Neuronal stem cell (in vitro differentiated cells): ENCODE results near the gene GRK6.

Experiments
- DNase-seq: peaks from one replicate; pipeline ENCODE4 v3.0.0-alpha.2; 2013; ENCODE audit warnings: low spot score
- H2AFZ ChIP-seq: one replicate; pipeline ENCODE4 v1.6.1; 2013; ENCODE audit warnings: mild to moderate bottlenecking, low read length, inconsistent platforms
- H2AK5ac ChIP-seq: 2 replicates; pipeline ENCODE4 v1.6.1; 2013; ENCODE audit warnings: low read depth, mild to moderate bottlenecking, inconsistent platforms, low read length, moderate library complexity, mixed read lengths
- H2BK120ac ChIP-seq: 2 replicates; pipeline ENCODE4 v1.6.1; 2013; ENCODE audit warnings: low read depth, mild to moderate bottlenecking, inconsistent platforms, low read length, moderate library complexity, mixed read lengths
- H2BK12ac ChIP-seq: one replicate; pipeline ENCODE4 v1.6.1; 2013; ENCODE audit warnings: low read length, inconsistent platforms
- H2BK15ac ChIP-seq: 2 replicates; pipeline ENCODE4 v1.6.1; 2013; ENCODE audit warnings: mild to moderate bottlenecking, low read length, inconsistent platforms, mixed read lengths
- H2BK5ac ChIP-seq: one replicate; pipeline ENCODE4 v1.6.1; 2013; ENCODE audit warnings: inconsistent platforms, mild to moderate bottlenecking, low read length, moderate library complexity
- H3K14ac ChIP-seq: one replicate; pipeline ENCODE4 v1.6.1; 2013; ENCODE audit warnings: low read length, inconsistent platforms
- H3K18ac ChIP-seq: 2 replicates; pipeline ENCODE4 v1.6.1; 2013; ENCODE audit warnings: low read length, inconsistent platforms
- H3K23ac ChIP-seq: 2 replicates; pipeline ENCODE4 v1.6.1; 2013; ENCODE audit warnings: low read depth, mild to moderate bottlenecking, mixed read lengths, low read length, inconsistent platforms; ENCODE audit not compliant: poor library complexity
- H3K27ac ChIP-seq: replicated peaks from 3 replicates; pipeline ENCODE4 v1.5.1; 2013; ENCODE audit warnings: low read length, inconsistent platforms
- H3K27me3 ChIP-seq, 3 experiments: 2 replicates each; pipeline ENCODE4 v1.6.1; 2013; ENCODE audit warnings: low read length in 3 of 3, mild to moderate bottlenecking in 2 of 3, inconsistent platforms in 1 of 3, low read depth in 1 of 3, mixed read lengths in 1 of 3, moderate library complexity in 1 of 3; ENCODE audit not compliant: control insufficient read depth in 3 of 3, insufficient read depth in 3 of 3
- H3K36me3 ChIP-seq, 2 donors: replicated peaks in 1 of 2; 2 replicates each; pipeline ENCODE4 v1.6.1; 2013; ENCODE audit warnings: low read length in 2 of 2; ENCODE audit not compliant: control insufficient read depth in 2 of 2, insufficient read depth in 2 of 2
- H3K4ac ChIP-seq: 2 replicates; pipeline ENCODE4 v1.6.1; 2013; ENCODE audit warnings: inconsistent platforms, mild to moderate bottlenecking, low read length, moderate library complexity
- H3K4me1 ChIP-seq, 2 donors: 1 replicate in 1 of 2; 2 replicates in 1 of 2; pipeline ENCODE4 v1.6.1; 2013; ENCODE audit warnings: low read length in 2 of 2, low read depth in 1 of 2; ENCODE audit not compliant: control insufficient read depth in 2 of 2, insufficient read depth in 1 of 2
- H3K4me2 ChIP-seq: one replicate; pipeline ENCODE4 v1.6.1; 2013; ENCODE audit warnings: mild to moderate bottlenecking, low read length, inconsistent platforms; ENCODE audit not compliant: insufficient read depth, poor library complexity, severe bottlenecking
- H3K4me3 ChIP-seq, 2 donors: 2 replicates each; pipeline ENCODE4 v1.5.1; 2013; ENCODE audit warnings: low read length in 2 of 2, mild to moderate bottlenecking in 2 of 2, inconsistent platforms in 1 of 2, moderate library complexity in 1 of 2
- H3K79me1 ChIP-seq: one replicate; pipeline ENCODE4 v1.6.1; 2013; ENCODE audit warnings: low read depth, mild to moderate bottlenecking, inconsistent platforms, low read length, moderate library complexity
- H3K9ac ChIP-seq: one replicate; pipeline ENCODE4 v1.6.1; 2013; ENCODE audit warnings: mild to moderate bottlenecking, low read depth, low read length, inconsistent platforms; ENCODE audit not compliant: poor library complexity
- H3K9me3 ChIP-seq, 2 donors: replicated peaks in 1 of 2; 2 replicates each; pipeline versions ENCODE3 to v1.6.1; 2013; ENCODE audit warnings: low read length in 2 of 2, mild to moderate bottlenecking in 2 of 2, inconsistent platforms in 1 of 2, low read depth in 1 of 2, mixed read lengths in 1 of 2, moderate library complexity in 1 of 2; ENCODE audit not compliant: control insufficient read depth in 2 of 2, insufficient read depth in 1 of 2
- H4K8ac ChIP-seq: one replicate; pipeline ENCODE4 v1.6.1; 2013; ENCODE audit warnings: low read depth, mild to moderate bottlenecking, inconsistent platforms, low read length, moderate library complexity
- H4K91ac ChIP-seq: one replicate; pipeline ENCODE4 v1.6.1; 2013; ENCODE audit warnings: low read length, low read depth, mild to moderate bottlenecking, inconsistent platforms; ENCODE audit not compliant: poor library complexity
- WGBS, 2 donors: extraction: QIAGEN DNeasy Blood & Tissue Kit; methylation state at CpG; one replicate each; pipeline ENCODE4 v1.1.7; 2013; ENCODE audit warnings: missing lambda C conversion rate in 2 of 2, mixed read lengths in 1 of 2; ENCODE audit not compliant: insufficient read length in 2 of 2, insufficient replicate concordance in 1 of 2; ENCODE audit errors: extremely low coverage in 2 of 2; 5-methylcytosine and 5-hydroxymethylcytosine counted together

The GRK6 gene

DNA sequence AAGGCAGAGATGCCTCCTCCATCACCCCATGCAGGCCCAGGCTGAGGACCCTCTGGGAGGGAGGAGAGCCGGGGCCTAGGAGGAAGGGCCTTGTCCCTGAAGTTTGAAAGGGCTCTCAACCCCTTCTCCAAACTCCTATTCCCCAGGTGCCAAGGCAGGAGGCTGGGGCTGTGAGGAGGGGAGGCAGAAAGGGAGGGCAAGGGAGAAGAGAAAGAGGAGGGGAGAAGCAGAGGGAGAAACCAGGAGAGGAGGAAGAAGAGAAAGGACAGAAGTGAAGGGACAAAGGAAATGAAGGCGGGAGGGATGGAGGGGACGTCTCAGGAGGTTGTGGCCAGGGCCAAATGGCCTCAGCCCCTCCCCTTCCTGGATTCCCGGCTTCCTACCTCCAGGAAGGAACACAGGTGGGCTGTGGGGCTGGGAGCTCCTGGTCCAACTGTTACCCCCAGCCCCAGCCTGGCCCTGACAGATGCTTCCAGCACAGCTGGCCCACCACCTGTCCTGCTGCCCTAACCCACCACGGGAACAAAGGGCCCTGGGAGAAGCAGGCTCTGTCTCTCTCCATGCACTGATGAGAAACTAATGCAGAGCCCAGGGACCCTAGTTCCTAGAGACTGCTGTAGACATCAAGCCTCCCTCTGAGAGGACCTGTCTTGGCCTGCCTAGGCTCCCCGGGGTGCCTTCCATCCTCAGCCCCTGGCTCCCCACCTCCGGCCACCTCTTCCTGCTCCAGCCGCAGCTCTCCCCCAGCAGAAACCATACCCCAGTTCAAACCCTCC, 43.5 kb downstream of the GRK6 start:
- H3K9me3 ChIP-seq, result peaks cover 12 to 13% of the 10 kb centered on the region in 2 donors
- no peak overlapping the region for H3K4me3 ChIP-seq
- no peaks in the 10 kb centered on the region for H3K27me3 ChIP-seq
- peak overlapping the region; percentile 33 for H2AK5ac ChIP-seq
- H3K18ac ChIP-seq, result peak overlapping the region; percentile 73
- no peak overlapping the region for H4K8ac ChIP-seq
- H2BK5ac ChIP-seq, result peak overlapping the region; percentile 40
- H3K4me2 ChIP-seq, result no peak overlapping the region
- peak overlapping the region; percentile 33 for H3K27ac ChIP-seq
- H3K79me1 ChIP-seq, result peaks cover 33% of the 10 kb centered on the region
- H2BK120ac ChIP-seq, result no peak overlapping the region
- peaks cover 41 to 44% of the 10 kb centered on the region in 2 donors for H3K4me1 ChIP-seq
- H2BK12ac ChIP-seq, result no peak overlapping the region
- no peak overlapping the region for H4K91ac ChIP-seq
- peaks cover 54 to 77% of the 10 kb centered on the region in 2 donors for H3K36me3 ChIP-seq
- no peak overlapping the region for H3K14ac ChIP-seq
- no peak for DNase-seq
- H3K4ac ChIP-seq, result no peak overlapping the region
- no CpG with 5 or more reads among the region's 8 CpGs for WGBS, 2 donors
- no peak overlapping the region for H3K23ac ChIP-seq
- peak overlapping the region; percentile 64 for H3K9ac ChIP-seq
- no peak overlapping the region for H2BK15ac ChIP-seq
- no peak overlapping the region for H2AFZ ChIP-seq

DNA sequence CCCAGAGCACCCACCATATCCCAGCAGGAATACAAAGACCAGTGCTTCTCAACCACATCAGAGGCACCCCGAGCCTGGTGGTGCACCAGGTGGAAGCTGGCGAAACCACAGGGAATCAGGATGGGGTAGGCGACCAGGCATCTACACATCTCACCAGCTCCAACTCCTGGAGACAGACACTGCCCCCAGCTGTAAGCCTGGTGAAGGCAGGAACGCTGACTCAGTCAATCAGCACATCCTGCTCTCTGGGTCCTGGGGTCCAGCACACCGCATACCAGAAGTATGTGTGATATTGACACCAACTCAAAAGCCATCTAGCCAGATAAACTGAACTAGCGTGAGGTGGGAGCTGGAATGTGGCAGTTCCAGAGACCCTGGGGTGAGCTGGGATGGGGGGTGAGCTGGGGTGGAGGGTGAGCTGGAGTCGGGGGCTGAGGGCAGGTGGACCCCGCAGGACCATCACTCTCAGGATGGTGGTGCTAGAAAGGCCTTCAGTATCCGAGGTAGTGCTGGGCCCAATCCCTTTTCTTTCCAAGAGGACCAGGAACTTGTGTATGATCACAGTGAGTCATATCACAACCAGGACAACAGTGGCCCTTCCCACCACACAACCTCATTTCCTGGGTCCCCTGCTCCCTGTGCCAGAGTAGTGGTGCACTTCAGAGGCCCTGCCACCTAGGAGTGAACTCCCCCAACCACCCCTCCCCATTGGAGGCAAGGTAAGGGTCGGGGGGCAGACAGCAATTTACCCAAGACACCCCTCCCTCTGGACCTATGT, 44.5 kb downstream of the GRK6 start:
- H2BK120ac ChIP-seq, result no peak overlapping the region
- peaks cover 33% of the 10 kb centered on the region for H3K79me1 ChIP-seq
- H3K27me3 ChIP-seq, result no peaks in the 10 kb centered on the region
- no peak overlapping the region for H4K8ac ChIP-seq
- peak overlapping the region; percentile 13 for H3K23ac ChIP-seq
- H2AK5ac ChIP-seq, result peak overlapping the region; percentile 38
- H3K4me1 ChIP-seq, result peaks cover 41 to 44% of the 10 kb centered on the region in 2 donors
- H2BK5ac ChIP-seq, result peak overlapping the region; percentile 40
- peaks cover 47 to 67% of the 10 kb centered on the region in 2 donors for H3K36me3 ChIP-seq
- H3K4me2 ChIP-seq, result peak overlapping the region; percentile 87
- H2AFZ ChIP-seq, result no peak overlapping the region
- no peak for DNase-seq
- peak overlapping the region; percentile 59 for H3K14ac ChIP-seq
- H3K4me3 ChIP-seq, result peak overlapping the region; percentile 3 to 94
- H3K9me3 ChIP-seq, result peaks cover 6 to 8% of the 10 kb centered on the region in 2 donors
- no peak overlapping the region for H3K4ac ChIP-seq
- H4K91ac ChIP-seq, result no peak overlapping the region
- no peak overlapping the region for H2BK15ac ChIP-seq
- H3K18ac ChIP-seq, result peak overlapping the region; percentile 29
- H3K9ac ChIP-seq, result peak overlapping the region; percentile 56
- WGBS, 2 donors, result no CpG with 5 or more reads among the region's 10 CpGs
- H2BK12ac ChIP-seq, result no peak overlapping the region
- peak overlapping the region; percentile 33 for H3K27ac ChIP-seq

DNA sequence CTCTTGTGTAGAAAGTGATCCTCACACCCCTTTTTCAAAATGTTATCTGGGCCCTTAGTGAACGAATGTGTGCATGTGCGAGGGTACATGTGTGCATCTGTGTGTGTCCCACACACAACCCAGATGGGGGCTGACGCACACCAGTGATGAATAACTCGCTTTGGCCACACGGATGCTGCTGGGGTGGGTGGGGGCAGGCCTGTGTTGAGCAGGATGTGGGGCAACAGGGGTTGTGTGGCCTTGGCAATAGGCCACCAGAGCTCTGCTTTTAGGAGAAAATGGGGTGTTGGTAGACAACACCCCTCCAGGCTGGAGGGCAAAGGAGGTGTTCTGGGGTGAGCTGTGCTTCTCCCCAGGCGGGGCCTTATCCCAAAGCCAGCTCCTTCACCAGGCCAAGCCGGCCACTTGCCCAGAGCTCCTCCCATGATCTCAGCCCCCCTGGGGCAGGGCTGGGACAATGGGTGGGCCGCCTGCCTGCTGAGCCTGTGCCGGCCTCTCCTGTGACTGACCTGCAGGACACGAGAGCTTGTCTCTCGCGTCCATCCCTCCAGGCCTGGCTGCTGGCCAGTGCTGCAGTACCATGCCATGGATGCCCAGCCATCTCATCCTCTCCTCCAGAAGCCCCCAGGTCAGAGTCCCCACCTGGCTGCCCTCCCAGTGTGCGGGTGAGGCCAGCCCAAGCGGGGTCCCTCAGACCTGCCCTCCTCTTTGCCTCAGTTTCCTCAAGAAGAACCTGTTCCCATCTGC, 45.3 kb downstream of the GRK6 start:
- Histone ChIP-seq H3K79me1 (peaks cover 30% of the 10 kb centered on the region), H2BK5ac (peak overlapping the region; percentile 95), H3K23ac (no peak overlapping the region), H2BK15ac (no peak overlapping the region), H3K18ac (peak overlapping the region; percentile 99), H3K9me3 (peaks cover 0 to 3% of the 10 kb centered on the region in 2 donors), H3K4ac (no peak overlapping the region), H3K27me3 (no peaks in the 10 kb centered on the region), H2BK120ac (peak overlapping the region; percentile 93), H3K36me3 (peaks cover 39 to 58% of the 10 kb centered on the region in 2 donors), H4K91ac (no peak overlapping the region), H3K14ac (no peak overlapping the region), H3K4me1 (peaks cover 41 to 44% of the 10 kb centered on the region in 2 donors), H3K9ac (peak overlapping the region; percentile 95), H2AFZ (no peak overlapping the region), H3K4me2 (peak overlapping the region; percentile 87), H3K4me3 (peak overlapping the region; percentile 94 to 96), H2BK12ac (no peak overlapping the region), H2AK5ac (peak overlapping the region; percentile 68), H4K8ac (no peak overlapping the region), H3K27ac (peak overlapping the region; percentile 38)
- no CpG with 5 or more reads among the region's 14 CpGs for WGBS, 2 donors
- DNase-seq, result no peak
